ENCODE data around the gene VPS52. TPM values are rescaled to one million over a fixed set of nuclear protein-coding genes. Genes with fewer than 3 reads are reported as not detected.

VPS52 gene
- total RNA-seq, 1 experiment from 2014 or later = 58.2 TPM

GRCh38 chr6:33304216-33304615 is 32.5 kb upstream of the VPS52 start:
- peaks cover 9 to 11% of the 10 kb centered on the region in 2 experiments; a peak in 3 of 4 replicates for H3K36me3 ChIP-seq (ENCODE audit: control insufficient read depth in 1 of 2, insufficient read depth in 2 of 2, low read length in 2 of 2)
- H3K9me3 ChIP-seq (ENCODE audit: control insufficient read depth in 1 of 2, insufficient read depth in 1 of 2, low read depth in 1 of 2, low read length in 2 of 2) = no peaks in the 10 kb centered on the region
- TF ChIP-seq ZFX (IDR thresholded peaks at IDR 0.05) (no peak), EZH2phosphoT487 (IDR thresholded peaks at IDR 0.05; ENCODE audit: borderline replicate concordance) (no peak), ELF1 (IDR thresholded peaks at IDR 0.05; ENCODE audit: borderline replicate concordance, low read depth) (no peak), EGR1 (IDR thresholded peaks at IDR 0.05; ENCODE audit: low read depth) (no peak), SP1 (IDR thresholded peaks at IDR 0.05; ENCODE audit: low read depth) (no peak), REST (IDR thresholded peaks at IDR 0.05; ENCODE audit: low read depth) (no peak), CEBPB (IDR thresholded peaks at IDR 0.05; ENCODE audit: low read depth) (no peak), SIN3A (IDR thresholded peaks at IDR 0.05; ENCODE audit: low read depth) (no peak), ZNF274 (IDR thresholded peaks at IDR 0.05; ENCODE audit: low read depth, low read length) (no peak)
- H3K27ac ChIP-seq (ENCODE audit: low read depth, low read length) = no peak overlapping the region
- H4K20me1 ChIP-seq (ENCODE audit: insufficient read depth) = no peaks in the 10 kb centered on the region
- no peaks in the 10 kb centered on the region for H3K9me2 ChIP-seq (ENCODE audit: insufficient read depth)
- H2AFZ ChIP-seq (ENCODE audit: low read depth, low read length, poor library complexity, severe bottlenecking) = no peak overlapping the region
- H3K27me3 ChIP-seq (ENCODE audit: insufficient read depth, low read length) = no peaks in the 10 kb centered on the region
- intact Hi-C loops (cut with micrococcal nuclease) = no loop called here
- H3K4me3 ChIP-seq (replicated peaks in 1 of 2; ENCODE audit: low read depth in 1 of 2, low read length in 2 of 2) = no peak overlapping the region
- peaks cover 22% of the 10 kb centered on the region for H3K79me2 ChIP-seq (ENCODE audit: insufficient read depth, low read length)
- ATAC-seq = no peak
- H3K4me2 ChIP-seq (ENCODE audit: low read length) = no peak overlapping the region
- RAD21 ChIA-PET (ENCODE audit: low non-redundant PET in 1 of 2, low total read pairs in 2 of 2, uncharacterized antibody in 2 of 2, unreplicated experiment in 2 of 2) = no interaction called here
- no peak overlapping the region for H3K9ac ChIP-seq (ENCODE audit: low read length)
- peaks cover 0 to 9% of the 10 kb centered on the region in 2 experiments; a peak in 1 of 4 replicates for H3K4me1 ChIP-seq (ENCODE audit: control insufficient read depth in 1 of 2, insufficient read depth in 2 of 2, low read length in 2 of 2)
- no TSS peak for BruUV-seq (replicated peaks)
- POLR2A ChIA-PET = no interaction called here
- DNase-seq (ENCODE audit: low read depth, low spot score) = no peak
- CTCF ChIA-PET = no interaction called here

Data from HCT116 (cell line).